HepG2 (cell line): ENCODE data around the gene PRPSAP2.

ENCODE experiments used
- ARNT ChIP-seq: fragments of 450-650 bp; IDR thresholded peaks from 2 replicates; pipeline ENCODE4 v1.6.1; 2017
- CEBPB ChIP-seq: IDR thresholded peaks from 2 replicates; pipeline ENCODE4 v1.6.1; 2011; ENCODE audit warnings: low read depth, low read length, improper control_type of control experiment, borderline replicate concordance
- GABPA ChIP-seq, 2 experiments: IDR thresholded peaks; 2 replicates each; pipeline ENCODE4 v1.6.1; 2011 to 2016; ENCODE audit warnings: low read depth in 2 of 2, low read length in 1 of 2, missing biosample characterization in 1 of 2, missing genetic modification characterization in 1 of 2
- MTERF4 ChIP-seq: sonication (generic); formaldehyde crosslinking; IDR thresholded peaks from 2 replicates; pipeline ENCODE4 v1.8.0; 2023; ENCODE audit warnings: mild to moderate bottlenecking, missing genetic modification reagents
- POLR2G ChIP-seq: fragments of 200-400 bp; formaldehyde crosslinking; IDR thresholded peaks from 2 replicates; pipeline ENCODE4 v1.6.1; 2018; ENCODE audit warnings: mild to moderate bottlenecking, low read depth, low read length, moderate library complexity
- RAD21 ChIP-seq: fragments of 450-650 bp; formaldehyde crosslinking; IDR thresholded peaks from 2 replicates; pipeline ENCODE4 v1.5.0; 2020; ENCODE audit warnings: mild to moderate bottlenecking
- REST ChIP-seq, 2 experiments: IDR thresholded peaks; 2 replicates each; pipeline ENCODE4 v1.6.1; 2011 to 2012; ENCODE audit warnings: low read length in 2 of 2, borderline replicate concordance in 1 of 2, low read depth in 1 of 2, mild to moderate bottlenecking in 1 of 2, moderate library complexity in 1 of 2
- TBL1XR1 ChIP-seq: fragments of 150-350 bp; IDR thresholded peaks from 2 replicates; pipeline ENCODE4 v1.6.1; 2014; ENCODE audit warnings: borderline replicate concordance, low read length; ENCODE audit not compliant: partially characterized antibody
- ZFP90 ChIP-seq: sonication (generic); formaldehyde crosslinking; IDR thresholded peaks from 2 replicates; pipeline ENCODE4 v1.8.0; 2022; ENCODE audit warnings: missing genetic modification reagents, mild to moderate bottlenecking, inconsistent platforms, borderline replicate concordance
- ZNF318 ChIP-seq: sonication (generic); formaldehyde crosslinking; IDR thresholded peaks from 2 replicates; pipeline ENCODE4 v1.4.0; 2020; ENCODE audit warnings: mild to moderate bottlenecking, missing genetic modification reagents
- ZNF331 ChIP-seq: sonication (generic); formaldehyde crosslinking; IDR thresholded peaks from 2 replicates; pipeline ENCODE4 v1.4.0; 2020; ENCODE audit warnings: missing genetic modification reagents
- ZNF740 ChIP-seq: sonication (generic); formaldehyde crosslinking; IDR thresholded peaks from 2 replicates; pipeline ENCODE4 v1.4.0; 2020; ENCODE audit warnings: missing genetic modification reagents
- TF ChIP-seq, protein P1 (sequence below): fragments of 450-650 bp; IDR thresholded peaks from 2 replicates; pipeline ENCODE4 v1.6.1; 2017; ENCODE audit warnings: mild to moderate bottlenecking

DNA sequence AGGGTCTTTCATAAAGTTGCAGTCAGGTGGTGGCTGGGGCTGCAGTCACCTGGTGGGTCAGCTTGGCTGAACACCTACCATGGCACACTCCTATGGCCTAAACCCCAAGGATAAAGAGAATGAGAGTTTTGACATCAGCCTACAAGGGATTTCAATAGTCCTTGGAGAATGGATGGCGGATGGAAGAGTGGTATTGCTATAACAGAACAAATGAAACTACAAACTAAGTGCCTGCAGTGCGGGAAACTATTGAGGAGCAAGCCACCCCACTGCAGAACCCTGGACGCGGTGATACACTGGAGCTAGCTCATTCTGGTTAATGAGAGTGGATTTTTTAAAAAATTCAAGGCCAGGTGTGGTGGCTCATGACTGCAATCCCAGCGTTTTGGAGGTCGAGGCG, 3.0 kb upstream of the PRPSAP2 start:
- TF ChIP-seq, protein P1, sequence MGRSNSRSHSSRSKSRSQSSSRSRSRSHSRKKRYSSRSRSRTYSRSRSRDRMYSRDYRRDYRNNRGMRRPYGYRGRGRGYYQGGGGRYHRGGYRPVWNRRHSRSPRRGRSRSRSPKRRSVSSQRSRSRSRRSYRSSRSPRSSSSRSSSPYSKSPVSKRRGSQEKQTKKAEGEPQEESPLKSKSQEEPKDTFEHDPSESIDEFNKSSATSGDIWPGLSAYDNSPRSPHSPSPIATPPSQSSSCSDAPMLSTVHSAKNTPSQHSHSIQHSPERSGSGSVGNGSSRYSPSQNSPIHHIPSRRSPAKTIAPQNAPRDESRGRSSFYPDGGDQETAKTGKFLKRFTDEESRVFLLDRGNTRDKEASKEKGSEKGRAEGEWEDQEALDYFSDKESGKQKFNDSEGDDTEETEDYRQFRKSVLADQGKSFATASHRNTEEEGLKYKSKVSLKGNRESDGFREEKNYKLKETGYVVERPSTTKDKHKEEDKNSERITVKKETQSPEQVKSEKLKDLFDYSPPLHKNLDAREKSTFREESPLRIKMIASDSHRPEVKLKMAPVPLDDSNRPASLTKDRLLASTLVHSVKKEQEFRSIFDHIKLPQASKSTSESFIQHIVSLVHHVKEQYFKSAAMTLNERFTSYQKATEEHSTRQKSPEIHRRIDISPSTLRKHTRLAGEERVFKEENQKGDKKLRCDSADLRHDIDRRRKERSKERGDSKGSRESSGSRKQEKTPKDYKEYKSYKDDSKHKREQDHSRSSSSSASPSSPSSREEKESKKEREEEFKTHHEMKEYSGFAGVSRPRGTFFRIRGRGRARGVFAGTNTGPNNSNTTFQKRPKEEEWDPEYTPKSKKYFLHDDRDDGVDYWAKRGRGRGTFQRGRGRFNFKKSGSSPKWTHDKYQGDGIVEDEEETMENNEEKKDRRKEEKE = no peak
- TF ChIP-seq POLR2G = no peak
- TF ChIP-seq ZFP90 = no peak
- no peak for TF ChIP-seq CEBPB
- no peak for TF ChIP-seq ARNT
- no peak for TF ChIP-seq MTERF4 (CRISPR knock-in tag)
- TF ChIP-seq TBL1XR1 = no peak
- no peak for TF ChIP-seq ZNF740 (CRISPR knock-in tag)
- no peak for TF ChIP-seq RAD21 (CRISPR knock-in tag)
- no peak for TF ChIP-seq REST (IDR thresholded peaks at IDR 0.05; ENCODE audit: borderline replicate concordance in 1 of 2, low read depth in 1 of 2, low read length in 2 of 2)
- no peak for TF ChIP-seq ZNF331
- TF ChIP-seq ZNF318 (CRISPR knock-in tag) = no peak
- no peak for TF ChIP-seq GABPA (IDR thresholded peaks at IDR 0.05; ENCODE audit: low read depth, low read length)
- no peak for TF ChIP-seq GABPA (CRISPR knock-in tag; IDR thresholded peaks at IDR 0.05; ENCODE audit: low read depth)
